Stimulated activated naive CD4-positive, alpha-beta T cell treated with Interleukin-2 at 50 U/mL for 16 hours (primary cell): ENCODE data around the gene CFAP99.
A peak's percentile ranks its signal among the peaks of the same experiment; 100 is the strongest.

ENCODE experiments used
- DNase-seq: peaks from one replicate; lab custom pipeline; 2025; lab: John Stamatoyannopoulos, UW

Gene CFAP99

DNA sequence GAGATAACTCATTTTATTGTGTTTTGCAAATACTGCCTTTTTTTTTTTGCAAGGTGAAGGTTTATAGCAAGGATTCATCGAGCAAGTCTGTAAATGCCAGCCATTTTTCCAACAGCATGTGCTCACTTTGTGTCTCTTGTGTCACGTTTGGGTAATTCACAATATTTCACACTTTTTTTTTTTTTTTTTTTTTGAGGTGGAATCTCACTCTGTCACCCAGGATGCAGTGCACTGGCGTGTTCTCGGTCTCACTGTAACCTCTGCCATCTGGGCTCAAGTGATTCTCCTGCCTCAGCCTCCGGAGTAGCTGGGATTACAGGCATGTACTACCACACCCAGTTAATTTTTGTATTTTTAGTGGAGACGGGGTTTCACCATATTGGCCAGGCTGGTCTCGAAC, 52.0 kb downstream of the CFAP99 start:
- DNase-seq, result no peak

DNA sequence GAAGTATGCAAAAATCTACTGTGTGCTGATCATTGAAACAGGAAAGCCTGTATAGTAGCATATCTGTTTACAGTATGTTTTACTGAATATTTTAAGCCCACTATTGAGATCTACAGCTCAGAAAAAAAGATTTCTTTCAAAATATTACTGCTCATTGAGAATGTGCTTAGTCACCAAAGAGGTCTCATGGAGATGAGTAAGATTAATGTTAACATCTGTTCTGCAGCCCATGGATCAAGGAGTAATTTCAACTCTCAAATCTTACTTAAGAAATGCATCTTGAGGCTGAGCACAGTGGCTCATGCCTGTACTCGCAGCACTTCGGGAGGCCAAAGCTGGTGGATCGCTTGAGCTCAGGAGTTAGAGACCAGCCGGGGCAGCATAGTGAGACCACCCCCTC, 53.4 kb downstream of the CFAP99 start:
- DNase-seq, result no peak

DNA sequence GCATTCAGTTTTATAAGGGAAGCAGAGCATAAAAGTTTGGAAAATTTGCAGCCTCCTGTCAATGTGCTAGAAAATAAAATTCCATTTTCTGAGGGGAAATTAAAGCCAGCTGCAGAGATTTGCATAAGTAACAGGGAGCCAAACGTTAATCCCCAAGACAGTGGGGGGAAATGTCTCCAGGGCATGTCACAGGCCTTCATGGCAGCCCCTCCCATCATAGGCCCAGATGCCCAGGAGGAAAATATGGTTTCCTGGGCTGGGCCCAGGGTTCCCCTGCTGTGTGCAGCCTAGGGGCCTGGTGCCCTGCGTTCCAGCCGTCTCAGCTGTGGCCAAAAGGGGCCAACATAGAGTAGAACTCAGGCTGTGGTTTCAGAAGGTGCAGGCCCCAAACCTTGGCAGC, 59.5 kb downstream of the CFAP99 start:
- no peak for DNase-seq

DNA sequence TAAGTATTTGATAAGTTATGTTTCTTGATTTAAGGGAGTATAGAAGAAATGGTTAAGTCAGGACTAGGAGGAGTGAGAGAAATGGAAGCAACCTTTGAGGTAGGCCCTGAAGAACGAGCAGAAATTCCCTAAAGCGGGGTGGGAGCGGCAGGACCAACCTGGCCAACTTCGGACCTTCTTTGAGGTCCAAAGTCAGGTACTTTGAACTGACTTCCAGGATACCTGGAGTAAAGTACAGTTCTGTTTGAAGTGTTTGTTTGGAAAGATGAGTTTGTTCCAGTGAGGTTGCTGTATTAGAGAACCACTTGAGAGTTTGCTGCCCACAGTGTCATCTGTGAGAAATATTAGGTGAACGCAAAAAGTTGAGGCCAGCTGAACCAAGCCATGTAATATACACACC, 61.9 kb downstream of the CFAP99 start:
- DNase-seq, result no peak

DNA sequence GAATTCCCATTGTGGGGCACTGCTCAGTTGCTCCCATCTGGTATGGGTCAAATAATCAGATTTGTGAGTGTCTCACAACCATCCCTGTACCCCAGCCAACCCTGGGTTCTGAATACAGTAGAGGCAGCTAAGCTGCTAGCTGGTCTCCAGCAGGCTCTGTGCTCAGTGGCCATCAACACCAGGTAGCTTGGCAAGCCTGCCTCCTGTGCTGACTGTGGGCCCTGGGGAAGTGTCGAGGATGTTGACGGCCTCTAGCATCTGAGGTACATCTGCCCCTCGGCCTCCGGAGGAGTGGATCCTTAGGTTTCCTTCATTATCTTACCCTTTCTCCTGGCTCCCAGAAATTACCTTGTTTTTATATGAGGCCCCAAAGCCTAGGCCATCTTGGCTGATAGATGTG, 63.4 kb downstream of the CFAP99 start:
- DNase-seq, result no peak

DNA sequence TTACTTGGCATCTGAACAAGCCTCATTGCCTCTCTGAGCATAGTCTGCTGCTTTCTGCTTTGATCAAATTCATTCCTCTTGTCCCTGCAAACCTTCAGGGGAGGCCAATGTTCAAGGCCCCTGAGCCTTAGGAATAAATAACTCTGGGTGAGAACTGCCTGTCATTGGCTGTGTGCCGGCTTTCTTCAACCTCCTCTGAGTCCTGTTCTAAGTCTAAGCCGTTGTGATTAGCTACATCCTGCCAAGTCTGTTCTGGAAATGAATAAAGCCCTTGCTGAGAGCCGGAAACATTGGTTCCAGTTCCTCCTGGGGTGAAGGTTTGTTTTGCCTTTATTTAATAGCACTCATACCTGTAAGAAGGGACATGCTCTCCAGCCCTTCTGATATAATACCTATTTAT, 63.9 kb downstream of the CFAP99 start:
- no peak for DNase-seq

DNA sequence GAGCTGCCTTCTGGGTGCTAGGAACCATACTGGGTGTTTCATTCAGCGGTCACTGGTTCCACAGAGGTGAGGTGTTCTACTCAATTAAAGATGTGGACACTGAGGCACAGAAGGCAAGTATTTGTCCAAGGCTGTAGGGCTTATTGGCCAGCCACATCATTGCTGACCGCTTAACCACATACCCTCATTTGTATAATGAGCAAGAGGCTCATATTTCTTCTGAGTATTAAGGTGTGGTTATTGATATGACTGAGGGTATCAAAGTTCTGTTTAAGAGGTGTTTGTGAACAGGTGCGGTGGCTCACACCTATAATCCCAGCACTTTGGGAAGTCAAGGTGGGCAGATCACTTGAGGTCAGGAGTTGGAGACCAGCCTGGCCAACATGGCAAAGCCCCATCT, 64.5 kb downstream of the CFAP99 start:
- no peak for DNase-seq

DNA sequence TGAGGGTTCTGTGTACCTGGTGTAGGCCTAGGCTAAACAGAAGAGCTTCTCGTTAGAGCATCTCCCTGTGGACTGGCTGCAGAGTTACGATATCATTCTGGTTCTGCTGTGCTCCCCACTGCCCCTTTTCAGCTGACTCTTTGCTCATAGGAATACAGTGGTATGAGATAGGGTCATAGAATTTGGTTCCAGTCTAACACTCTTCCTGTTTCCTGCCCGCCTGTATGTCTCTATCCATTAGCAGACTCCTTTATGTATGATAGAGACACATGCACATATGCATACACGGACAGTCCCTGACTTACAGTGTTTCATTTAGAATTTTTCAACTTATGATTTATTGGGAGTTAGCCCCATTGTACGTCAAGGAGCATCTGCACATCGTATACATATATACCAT, 65.4 kb downstream of the CFAP99 start:
- DNase-seq, result no peak

DNA sequence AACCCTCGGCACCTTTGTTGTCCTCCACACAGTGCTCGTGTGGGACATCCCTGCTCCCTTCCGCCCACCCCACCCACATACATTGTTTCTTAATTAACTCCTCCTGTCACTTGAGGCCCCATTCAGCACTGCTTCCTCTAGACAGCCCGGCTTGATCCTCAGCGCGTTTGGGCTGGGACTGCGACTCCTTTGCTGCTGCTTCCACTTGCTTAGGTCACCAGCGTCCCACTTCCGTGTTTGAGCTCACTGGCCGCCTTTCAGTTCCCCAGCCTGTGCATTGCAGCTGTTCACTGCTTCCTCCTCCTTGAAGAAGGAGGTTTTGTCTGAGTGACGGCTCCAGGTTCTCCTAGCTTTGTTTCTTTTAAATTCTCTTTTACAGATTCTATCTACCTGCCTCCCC, 66.2 kb downstream of the CFAP99 start:
- peak; percentile 39 for DNase-seq

DNA sequence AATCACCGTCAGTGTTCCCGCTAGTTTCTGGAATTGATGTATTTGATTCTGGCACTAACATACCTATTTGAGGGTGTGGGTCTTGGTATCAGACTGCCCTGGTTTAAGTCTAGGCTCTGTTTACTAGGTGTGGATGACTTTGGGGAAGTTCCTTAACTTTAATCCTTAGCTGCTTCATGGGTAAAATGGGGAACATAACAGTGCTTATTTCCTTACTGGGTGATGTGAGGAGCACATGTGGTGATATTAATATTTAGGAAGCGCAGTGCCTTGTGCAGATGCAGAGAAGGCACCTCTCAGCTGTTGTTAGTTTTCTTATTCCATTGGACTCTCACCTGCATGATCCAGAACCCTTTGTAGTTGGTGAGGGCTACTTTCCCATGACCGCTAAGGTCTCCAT, 67.2 kb downstream of the CFAP99 start:
- DNase-seq, result no peak

DNA sequence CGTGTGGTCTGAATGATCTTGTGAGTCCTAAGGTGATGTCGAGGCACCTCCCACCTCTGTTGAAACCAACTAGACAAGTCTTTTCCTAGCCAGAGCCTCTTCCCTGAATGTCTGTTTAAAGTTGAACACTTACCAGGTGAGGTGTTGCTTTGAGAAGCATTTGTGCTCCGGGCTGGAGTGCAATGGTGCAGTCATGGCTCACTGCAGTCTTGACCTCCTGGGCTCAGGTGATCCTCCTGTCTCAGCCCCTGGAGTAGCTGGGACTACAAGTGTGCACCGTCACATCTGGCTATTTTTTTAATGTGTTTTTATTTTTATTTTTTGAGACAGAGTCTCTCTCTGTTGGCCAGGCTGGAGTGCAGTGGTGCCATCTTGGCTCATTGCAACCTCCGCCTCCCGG, 68.2 kb downstream of the CFAP99 start:
- no peak for DNase-seq

DNA sequence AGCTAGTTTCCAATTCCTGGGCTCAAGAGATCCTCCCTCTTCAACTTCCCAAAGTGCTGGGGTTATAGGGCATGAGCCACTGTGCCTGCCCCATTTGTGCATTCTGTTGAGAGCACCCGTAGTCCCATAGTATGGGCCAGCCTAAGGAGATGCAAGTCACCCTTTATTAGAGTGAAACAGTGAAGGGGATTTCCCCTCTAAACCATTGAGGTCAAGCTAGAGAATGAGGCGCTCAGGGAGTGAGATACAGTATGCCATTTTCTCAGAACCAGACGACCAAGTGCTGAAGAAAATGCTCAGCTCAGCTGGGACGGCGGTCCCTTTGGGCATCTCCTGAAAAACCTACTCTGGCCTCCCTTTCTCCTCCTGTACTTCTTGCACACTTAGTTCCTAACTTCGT, 68.9 kb downstream of the CFAP99 start:
- no peak for DNase-seq

DNA sequence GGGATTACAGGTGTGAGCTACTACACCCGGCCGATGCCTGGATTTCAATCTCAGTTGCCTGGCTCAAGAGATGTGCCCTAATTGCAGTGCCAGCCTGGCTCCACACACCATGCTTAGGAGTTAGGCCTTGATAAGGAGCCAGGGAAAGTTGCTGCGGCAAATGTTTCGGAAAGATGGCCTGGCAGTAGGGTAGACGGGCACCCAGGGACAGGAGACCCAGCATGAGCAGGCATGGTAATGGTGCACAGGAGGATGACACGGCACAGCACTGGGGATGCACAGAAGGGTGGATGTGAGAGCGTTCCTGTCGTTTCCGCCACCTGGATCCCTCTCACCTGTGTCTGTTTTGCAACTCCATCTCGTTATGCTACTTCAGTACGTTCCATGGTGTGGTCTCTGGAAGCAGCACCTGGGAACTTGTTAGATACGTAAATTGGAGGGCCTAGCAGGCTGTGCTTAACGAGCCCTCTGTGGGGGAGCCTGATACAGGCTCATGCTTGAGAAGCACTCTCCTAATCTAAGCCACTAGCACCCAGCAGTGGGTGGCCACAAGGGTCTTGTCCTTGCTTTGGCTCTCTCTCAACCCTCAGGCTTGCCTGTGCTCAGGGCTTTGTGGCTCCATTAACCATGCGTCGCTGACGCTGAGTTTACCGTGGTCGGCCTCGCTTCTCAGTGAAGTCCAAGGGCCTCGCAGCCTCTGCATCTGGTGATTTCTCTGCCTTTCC, 70.5 kb downstream of the CFAP99 start:
- DNase-seq, result no peak

DNA sequence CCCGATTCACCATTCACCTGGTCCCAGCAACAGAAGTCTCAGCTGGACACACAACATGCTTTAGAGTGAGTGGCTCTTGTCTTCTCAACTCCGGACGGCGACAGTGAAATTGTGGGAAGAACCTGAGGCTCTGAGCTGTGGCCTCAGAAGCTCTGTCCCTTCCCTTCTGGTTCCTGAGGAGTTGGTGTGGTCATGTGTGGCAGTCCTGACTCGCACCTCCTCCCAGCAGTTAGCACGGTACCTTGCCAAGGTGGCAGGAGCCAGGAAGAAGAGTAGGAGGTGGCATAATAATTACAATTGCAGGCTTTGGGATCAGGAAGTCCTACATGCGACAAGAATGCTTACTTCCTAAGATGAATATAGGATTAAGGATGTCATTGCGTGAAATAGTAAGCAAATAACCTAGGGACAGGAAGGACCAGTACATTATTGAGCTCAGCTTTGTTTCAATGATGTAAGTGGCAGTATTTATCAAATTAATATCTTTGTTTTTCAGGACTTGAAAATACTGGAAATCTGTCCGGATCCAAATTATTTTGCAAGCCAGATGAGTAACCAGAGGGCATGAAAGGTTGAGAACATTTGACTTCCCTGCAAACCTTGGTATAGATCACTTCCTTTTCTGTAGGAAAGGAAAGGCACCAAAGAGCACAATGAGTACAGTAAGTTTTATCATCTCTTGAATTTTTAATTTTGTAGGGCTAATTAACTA, 71.2 kb downstream of the CFAP99 start:
- no peak for DNase-seq

DNA sequence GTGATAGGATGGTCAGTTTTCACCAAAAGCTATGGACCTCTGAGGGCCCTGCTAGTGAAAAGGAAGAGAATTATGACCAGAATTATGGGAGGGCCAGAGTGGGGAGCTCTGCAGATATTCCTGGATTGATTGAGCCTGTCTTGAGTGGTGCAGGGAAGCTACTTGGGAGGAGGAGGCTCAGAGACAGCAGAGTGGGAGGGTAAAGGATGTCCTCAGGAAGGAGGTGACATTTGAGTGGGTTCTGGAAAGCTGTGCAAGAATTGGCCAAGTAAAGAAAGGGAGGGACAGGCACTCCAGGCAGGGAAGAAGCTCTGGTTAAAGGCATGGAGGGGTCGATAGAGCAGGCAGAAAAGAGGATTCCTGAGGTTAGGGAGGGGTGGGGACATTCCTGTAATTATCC, 74.2 kb downstream of the CFAP99 start:
- DNase-seq, result no peak

DNA sequence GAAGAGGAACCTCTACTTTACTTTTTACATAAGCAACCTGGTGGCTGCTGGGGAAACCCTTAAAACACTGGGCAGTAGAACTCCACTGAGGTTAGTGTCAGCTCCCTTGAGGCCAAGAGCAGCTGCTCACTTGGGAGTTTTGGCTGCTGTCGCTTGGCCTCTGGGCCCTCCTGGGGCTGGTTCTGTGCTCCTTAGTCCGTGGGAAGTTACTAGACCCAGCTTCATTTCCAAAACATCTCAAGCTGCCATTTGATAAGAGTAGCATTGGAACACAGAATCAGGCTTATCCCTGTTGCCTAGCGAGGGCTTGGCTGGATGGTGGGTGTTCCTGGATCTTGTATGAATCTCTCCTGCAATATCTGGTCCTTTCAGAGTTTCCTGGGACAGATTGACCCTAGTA, 76.2 kb downstream of the CFAP99 start:
- DNase-seq, result no peak

DNA sequence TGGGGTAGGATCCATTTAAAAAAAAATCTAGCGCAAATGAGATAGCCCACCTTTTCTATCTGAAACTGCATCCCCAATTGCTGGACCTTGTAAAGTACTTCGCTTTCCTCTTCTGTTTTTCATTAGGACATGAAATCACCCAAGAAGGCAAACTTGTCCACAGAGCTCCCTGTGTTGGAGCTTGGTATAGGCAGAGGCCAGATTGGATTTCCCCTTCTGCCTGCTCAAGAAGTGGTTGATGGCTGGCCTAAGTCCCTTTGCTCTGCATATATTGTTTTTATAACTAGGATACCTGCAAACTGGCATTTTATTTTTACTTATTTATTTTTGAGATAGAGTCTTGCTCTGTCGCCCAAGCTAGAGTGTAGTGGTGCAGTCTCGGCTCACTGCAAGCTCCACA, 78.6 kb downstream of the CFAP99 start:
- no peak for DNase-seq

DNA sequence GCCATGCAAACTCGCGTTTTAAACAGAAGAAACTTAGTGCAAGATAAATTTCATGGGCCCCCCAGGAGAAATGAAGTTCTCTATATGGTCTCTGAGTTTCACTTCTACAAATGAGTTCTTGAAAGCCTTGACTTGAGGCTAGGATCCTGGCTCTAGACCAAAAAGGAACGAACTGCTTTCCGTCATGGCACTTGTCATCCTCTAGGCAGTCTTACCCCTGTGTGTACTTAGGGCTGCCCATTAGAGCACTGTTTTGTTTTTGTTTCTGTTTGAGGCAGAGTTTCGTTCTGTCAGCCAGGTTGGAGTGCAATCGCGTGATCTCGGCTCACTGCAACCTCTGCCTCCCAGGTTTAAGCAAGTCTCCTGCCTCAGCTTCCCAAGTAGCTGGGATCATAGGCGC, 79.2 kb downstream of the CFAP99 start:
- DNase-seq, result no peak

DNA sequence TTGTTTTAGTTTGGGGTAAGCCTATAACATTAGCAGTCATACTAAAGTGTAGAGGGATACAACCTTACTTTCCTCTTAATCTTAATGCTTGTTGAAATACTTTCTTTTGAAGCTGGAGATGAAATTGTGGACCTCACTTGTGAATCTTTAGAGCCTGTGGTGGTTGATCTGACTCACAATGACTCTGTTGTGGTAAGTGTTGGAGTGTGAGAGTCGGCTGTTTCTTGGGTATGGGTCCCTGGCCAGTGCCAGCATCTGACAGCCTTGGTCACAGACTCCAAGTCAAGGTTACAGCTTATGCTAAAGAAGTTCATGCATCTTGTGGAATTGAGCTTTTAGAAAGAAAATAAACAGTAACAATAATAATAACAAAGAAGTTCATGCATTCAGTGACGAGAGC, 81.8 kb downstream of the CFAP99 start:
- DNase-seq, result no peak

DNA sequence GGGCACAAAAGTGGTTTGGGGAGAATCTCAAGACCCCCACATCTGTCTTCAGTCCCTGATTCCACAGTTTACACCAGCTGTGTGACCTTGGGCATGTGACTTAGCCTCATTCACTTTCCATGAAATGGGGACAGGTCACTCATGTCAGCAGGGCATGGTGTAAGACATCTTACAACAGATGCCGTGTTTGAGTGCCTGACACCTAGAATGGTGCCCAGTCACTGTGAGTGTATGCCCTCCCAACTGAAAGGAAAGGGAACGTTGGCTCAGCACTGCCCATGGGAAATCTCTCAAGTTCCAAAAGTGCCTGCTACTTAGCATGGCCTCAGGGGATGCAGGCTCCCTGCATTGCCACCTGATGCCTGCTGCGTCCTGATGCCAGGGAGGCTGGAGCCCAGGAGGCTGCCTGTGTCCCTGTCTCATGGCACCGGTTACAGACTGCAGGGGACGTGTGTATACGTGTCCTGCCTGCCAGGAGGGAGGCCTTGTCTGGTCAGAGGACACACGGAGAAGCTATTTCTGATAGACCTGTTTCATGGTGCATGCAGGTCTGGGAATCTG, 82.4 kb downstream of the CFAP99 start:
- DNase-seq, result no peak

DNA sequence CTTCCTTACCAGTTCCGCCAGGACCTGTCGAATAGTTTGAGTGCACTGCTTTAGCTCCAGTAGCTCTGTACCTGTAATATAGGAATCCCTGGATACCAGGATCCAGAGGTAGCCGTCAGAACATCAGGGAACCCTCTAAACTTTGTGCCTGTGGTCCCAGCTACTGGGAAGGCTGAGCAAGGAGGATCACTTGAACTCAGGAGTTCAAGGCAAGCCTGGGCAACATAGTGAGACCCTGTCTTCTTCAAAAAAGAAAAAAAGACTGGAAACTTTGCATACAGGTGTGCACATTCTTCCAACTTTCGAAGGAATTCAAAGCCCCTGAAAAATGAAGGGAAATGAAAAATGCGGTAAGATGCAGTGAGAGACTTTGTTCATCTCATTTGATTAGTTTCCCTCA, 85.1 kb downstream of the CFAP99 start:
- DNase-seq, result no peak

DNA sequence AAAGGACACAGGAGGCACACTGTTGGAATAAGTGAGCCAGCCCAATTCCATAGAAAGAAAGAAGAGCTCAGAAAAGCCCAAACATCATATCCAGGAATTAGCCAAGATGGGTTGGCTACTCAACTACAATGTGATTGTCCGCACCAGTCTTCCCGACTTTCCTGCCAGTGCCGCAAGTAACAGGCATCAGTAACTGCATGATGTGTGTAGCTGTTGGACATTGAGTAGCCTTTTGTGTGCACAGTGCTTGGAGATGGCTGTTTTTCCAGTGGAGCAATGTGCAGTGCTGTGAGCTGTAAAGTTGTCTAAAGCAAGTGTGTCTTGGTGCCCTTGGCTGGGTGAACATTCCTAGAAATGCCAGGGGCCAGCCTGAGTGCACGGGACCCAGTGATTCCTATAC, 88.5 kb downstream of the CFAP99 start:
- DNase-seq, result no peak

DNA sequence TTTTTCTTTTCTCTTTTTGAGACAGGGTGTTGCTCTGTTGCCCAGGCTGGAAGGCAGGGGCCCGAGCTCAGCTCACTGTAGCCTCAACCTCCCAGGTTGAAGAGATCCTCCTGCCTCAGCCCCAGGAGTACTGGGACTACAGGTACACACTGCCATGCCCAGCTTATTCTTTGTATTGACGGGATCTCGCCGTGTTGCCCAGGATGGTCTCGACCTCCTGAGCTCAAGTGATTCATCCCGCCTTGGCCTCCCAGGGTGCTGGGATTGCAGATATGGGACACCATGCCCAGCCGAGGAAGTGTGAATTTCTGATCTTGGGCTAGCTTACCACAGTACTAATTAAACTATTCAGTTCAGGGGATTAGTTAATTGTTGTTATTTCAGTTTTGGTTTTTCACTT, 89.1 kb downstream of the CFAP99 start:
- no peak for DNase-seq
